ENCODE results near the gene PDE4B.

PDE4B gene

GRCh38 chr1:66372522-66373101, 579.9 kb downstream of the PDE4B start:
- DNase-seq, result no peak

GRCh38 chr1:66373157-66373591, 580.5 kb downstream of the PDE4B start:
- no peak for DNase-seq

GRCh38 chr1:66374148-66374547, 581.5 kb downstream of the PDE4B start:
- no peak for DNase-seq

- DNase-seq, result no peak
These were observed 581.9 kb downstream of the PDE4B start for GRCh38 chr1:66374561-66375111.

- no peak for DNase-seq
These were observed 582.4 kb downstream of the PDE4B start for GRCh38 chr1:66375125-66375524.

GRCh38 chr1:66380452-66381212, 587.9 kb downstream of the PDE4B start:
- no peak for DNase-seq

- DNase-seq, result no peak
These were observed 589.1 kb downstream of the PDE4B start for GRCh38 chr1:66381621-66382275.

GRCh38 chr1:66383168-66383567, 590.5 kb downstream of the PDE4B start:
- DNase-seq, result peak in 1 of 2 experiments; percentile 1

- no peak for DNase-seq
These were observed 590.9 kb downstream of the PDE4B start for GRCh38 chr1:66383611-66384010.

- DNase-seq, result no peak
These were observed 591.7 kb downstream of the PDE4B start for GRCh38 chr1:66384258-66384921.

- no peak for DNase-seq
These were observed 594.0 kb downstream of the PDE4B start for GRCh38 chr1:66386712-66387111.

GRCh38 chr1:66388913-66389312, 596.2 kb downstream of the PDE4B start:
- DNase-seq, result peak in 1 of 2 experiments; percentile 19

- DNase-seq, result no peak
These were observed 601.0 kb downstream of the PDE4B start for GRCh38 chr1:66393586-66394287.

GRCh38 chr1:66394603-66395002, 601.9 kb downstream of the PDE4B start:
- DNase-seq, result no peak

GRCh38 chr1:66395202-66396061, 602.7 kb downstream of the PDE4B start:
- no peak for DNase-seq

GRCh38 chr1:66396212-66396890, 603.7 kb downstream of the PDE4B start:
- no peak for DNase-seq

GRCh38 chr1:66397192-66397591, 604.5 kb downstream of the PDE4B start:
- no peak for DNase-seq

- DNase-seq, result no peak
These were observed 607.3 kb downstream of the PDE4B start for GRCh38 chr1:66399888-66400529.

GRCh38 chr1:66400660-66401059, 608.0 kb downstream of the PDE4B start:
- no peak for DNase-seq

GRCh38 chr1:66401244-66401643, 608.5 kb downstream of the PDE4B start:
- no peak for DNase-seq

Measured in NCI-H2081 (cell line).